ENCODE measurements around the gene MLIP.

Gene MLIP

DNA sequence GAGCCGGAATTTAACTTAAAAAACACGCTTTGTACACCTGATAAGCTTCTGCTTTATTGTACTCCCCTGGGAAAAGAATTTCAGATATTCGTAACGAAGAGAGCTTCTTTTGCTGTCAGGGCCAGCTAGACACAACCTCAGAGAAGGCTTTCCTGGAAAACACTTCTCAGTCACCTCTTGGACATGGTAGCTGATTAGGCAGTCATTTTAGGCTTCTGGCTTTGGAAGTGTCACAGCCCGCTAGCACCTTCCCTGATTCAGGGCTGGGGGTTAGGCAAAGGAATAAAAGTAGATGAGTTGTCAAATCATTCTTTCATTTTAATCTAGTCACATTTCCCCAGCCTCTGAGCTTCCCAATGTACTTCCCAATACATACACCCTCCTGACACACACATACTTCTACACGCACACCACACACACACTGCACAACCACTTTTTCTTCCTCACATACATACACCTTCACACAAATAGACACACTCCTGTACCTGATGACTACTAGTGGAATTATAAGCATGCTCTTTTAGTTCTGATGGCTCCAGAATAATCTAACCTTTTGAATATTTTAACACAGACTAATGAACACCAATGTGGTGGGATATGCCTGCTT, 162.1 kb downstream of the MLIP start:
- no peak for TF ChIP-seq CTCF (IDR thresholded peaks at IDR 0.05; ENCODE audit: low read length, missing control alignments)
- H3K4me3 ChIP-seq (replicated peaks; ENCODE audit: low read depth, low read length), result no peak overlapping the region
- DNase-seq (ENCODE audit: low read depth), result no peak

- DNase-seq (ENCODE audit: low read depth), result no peak
- TF ChIP-seq CTCF (IDR thresholded peaks at IDR 0.05; ENCODE audit: low read length, missing control alignments), result no peak
- H3K4me3 ChIP-seq (replicated peaks; ENCODE audit: low read depth, low read length), result no peak overlapping the region
Observed at GRCh38 chr6:54274383-54274782, 163.1 kb downstream of the MLIP start.

GRCh38 chr6:54282186-54282585, 170.9 kb downstream of the MLIP start:
- H3K4me3 ChIP-seq (replicated peaks; ENCODE audit: low read depth, low read length), result no peak overlapping the region
- TF ChIP-seq CTCF (IDR thresholded peaks at IDR 0.05; ENCODE audit: low read length, missing control alignments), result no peak
- peak; percentile 38 for DNase-seq (ENCODE audit: low read depth)

- no peak for DNase-seq (ENCODE audit: low read depth)
- TF ChIP-seq CTCF (IDR thresholded peaks at IDR 0.05; ENCODE audit: low read length, missing control alignments), result no peak
- no peak overlapping the region for H3K4me3 ChIP-seq (replicated peaks; ENCODE audit: low read depth, low read length)
Observed at GRCh38 chr6:54284161-54284860, 173.1 kb downstream of the MLIP start.

DNA sequence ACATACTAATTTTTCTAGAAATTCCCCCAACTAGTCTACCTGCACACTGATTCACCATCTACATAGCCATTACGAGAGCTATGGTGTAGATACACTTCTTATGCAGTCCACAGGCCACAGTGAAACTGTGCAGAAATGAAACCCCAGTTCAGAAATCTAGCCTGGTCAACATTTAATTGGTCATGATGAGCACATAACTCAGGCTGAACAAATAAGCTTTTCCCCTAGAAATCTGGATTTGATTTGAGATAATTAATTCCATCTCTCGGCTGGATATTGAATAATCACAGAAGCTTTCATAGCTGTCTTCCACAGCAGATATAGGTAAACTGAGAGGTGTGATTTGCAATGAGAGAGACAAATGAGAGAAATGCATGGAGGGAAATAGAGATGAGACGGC, 174.4 kb downstream of the MLIP start:
- no peak for TF ChIP-seq CTCF (IDR thresholded peaks at IDR 0.05; ENCODE audit: low read length, missing control alignments)
- H3K4me3 ChIP-seq (replicated peaks; ENCODE audit: low read depth, low read length), result no peak overlapping the region
- DNase-seq (ENCODE audit: low read depth), result no peak

GRCh38 chr6:54286141-54286540, 174.9 kb downstream of the MLIP start:
- TF ChIP-seq CTCF (IDR thresholded peaks at IDR 0.05; ENCODE audit: low read length, missing control alignments), result no peak
- no peak for DNase-seq (ENCODE audit: low read depth)
- H3K4me3 ChIP-seq (replicated peaks; ENCODE audit: low read depth, low read length), result no peak overlapping the region

GRCh38 chr6:54288474-54288873, 177.2 kb downstream of the MLIP start:
- DNase-seq (ENCODE audit: low read depth), result peak; percentile 30
- no peak for TF ChIP-seq CTCF (IDR thresholded peaks at IDR 0.05; ENCODE audit: low read length, missing control alignments)
- H3K4me3 ChIP-seq (replicated peaks; ENCODE audit: low read depth, low read length), result no peak overlapping the region
